Sigmoid colon (tissue), 7 donors: ENCODE data around the gene HOMER2. TPM values are rescaled to one million over a fixed set of nuclear protein-coding genes. Genes with fewer than 3 reads are reported as not detected.

Source experiments
- DNase-seq: peaks from one replicate; pipeline ENCODE4 v3.0.0-alpha.2; 2019
- H3K27ac ChIP-seq, 4 donors: fragments of 200-600 bp; sonication (generic); one replicate each; pipeline ENCODE4 v1.5.1; 2016 to 2019; ENCODE audit warnings: mild to moderate bottlenecking in 1 of 4
- H3K27me3 ChIP-seq, 3 donors: fragments of 200-600 bp; sonication (generic); one replicate each; pipeline ENCODE4 v1.5.1; 2019; ENCODE audit warnings: mild to moderate bottlenecking in 1 of 3
- H3K36me3 ChIP-seq, 4 donors: fragments of 200-600 bp; sonication (generic); one replicate each; pipeline ENCODE4 v1.5.1; 2016 to 2019
- H3K4me1 ChIP-seq, 4 donors: fragments of 200-600 bp; sonication (generic); one replicate each; pipeline ENCODE4 v1.5.1; 2017 to 2019
- H3K4me3 ChIP-seq, 4 donors: fragments of 200-600 bp; sonication (generic); one replicate each; pipeline ENCODE4 v1.5.1; 2017 to 2019; ENCODE audit warnings: mild to moderate bottlenecking in 2 of 4, moderate library complexity in 1 of 4
- H3K9me3 ChIP-seq, 4 donors: fragments of 200-600 bp in 3 of 4; sonication (generic) in 3 of 4; one replicate each; pipeline versions ENCODE4 v1.5.1 to v1.6.1; 2013 to 2019
- CTCF ChIP-seq, 4 experiments: fragments of 450-650 bp in 3 of 4; fragments of 200-600 bp in 1 of 4; IDR thresholded peaks; one replicate each; pipeline ENCODE4 v1.5.1; 2016 to 2019; ENCODE audit warnings: antibody characterized with exemption in 4 of 4, mild to moderate bottlenecking in 3 of 4, moderate library complexity in 2 of 4
- EP300 ChIP-seq, 4 donors: sonication (generic); formaldehyde crosslinking; IDR thresholded peaks; one replicate each; pipeline ENCODE4 v1.6.1; 2017; ENCODE audit warnings: antibody characterized with exemption in 4 of 4
- POLR2A ChIP-seq, 2 donors: fragments of 450-650 bp; IDR thresholded peaks; one replicate each; pipeline ENCODE4 v1.6.1; 2016; ENCODE audit warnings: antibody characterized with exemption in 2 of 2, mild to moderate bottlenecking in 2 of 2, moderate library complexity in 2 of 2
- POLR2AphosphoS5 ChIP-seq, 4 donors: sonication (generic); formaldehyde crosslinking; IDR thresholded peaks; one replicate each; pipeline ENCODE4 v1.6.1; 2017; ENCODE audit warnings: antibody characterized with exemption in 4 of 4
- WGBS, 2 donors: extraction: QIAGEN DNeasy Blood & Tissue Kit; methylation state at CpG; one replicate each; pipeline ENCODE4 v1.1.7; 2013; 5-methylcytosine and 5-hydroxymethylcytosine counted together
- intact Hi-C: fragments of 100-400 bp; cut with DNase I; formaldehyde crosslinking; loops from one replicate; pipeline ENCODE4 v1.15.1; 2023
- polyA plus RNA-seq, 3 donors: library from polyadenylated mRNA; stranded (reverse); fragments of 200-250 nt; gene quantifications; one replicate each; pipeline ENCODE4 v1.2.3, GENCODE V29; 2013
- total RNA-seq, 4 donors: library from RNA; depleted of rRNA; stranded (reverse); fragments of >200 nt; gene quantifications; one replicate each; pipeline ENCODE4 v1.1.0, GENCODE V29; 2016
- donor health status: healthy with polysubstance abuse.
- donor health status: Bipolar disorder and iron deficiency.
- donor health status: healthy.

The HOMER2 gene
- total and polyA plus RNA-seq, 7 donors, result under 0.01 to 16.8 (median 7.1) TPM

- DNase-seq, result no peak
- Histone ChIP-seq H3K27me3 (no peaks in the 10 kb centered on the region), H3K4me1 (no peaks in the 10 kb centered on the region), H3K4me3 (no peak overlapping the region), H3K36me3 (no peaks in the 10 kb centered on the region), H3K27ac (no peak overlapping the region), H3K9me3 (no peaks in the 10 kb centered on the region)
- TF ChIP-seq POLR2AphosphoS5 (IDR thresholded peaks at IDR 0.05) (no peak), EP300 (IDR thresholded peaks at IDR 0.05) (no peak), POLR2A (IDR thresholded peaks at IDR 0.05) (no peak)
- WGBS, 2 donors, result 93 to 94% methylated on average over 7 of the region's 7 CpGs
- intact Hi-C loops, result no loop called here
Observed at GRCh38 chr15:82963471-82964341, 11.2 kb upstream of the HOMER2 start.

GRCh38 chr15:82960766-82961165, 8.2 kb upstream of the HOMER2 start:
- Histone ChIP-seq H3K27me3 (no peaks in the 10 kb centered on the region), H3K27ac (no peak overlapping the region), H3K9me3 (no peaks in the 10 kb centered on the region), H3K4me1 (no peaks in the 10 kb centered on the region), H3K4me3 (no peak overlapping the region), H3K36me3 (no peaks in the 10 kb centered on the region)
- TF ChIP-seq CTCF (IDR thresholded peaks at IDR 0.05) (no peak), POLR2AphosphoS5 (IDR thresholded peaks at IDR 0.05) (no peak), POLR2A (IDR thresholded peaks at IDR 0.05) (no peak), EP300 (IDR thresholded peaks at IDR 0.05) (no peak)
- intact Hi-C loops, result no loop called here
- 91 to 94% methylated on average over 3 of the region's 3 CpGs for WGBS, 2 donors
- DNase-seq, result no peak

GRCh38 chr15:82959423-82959822, 6.9 kb upstream of the HOMER2 start:
- H3K27me3 ChIP-seq, result no peaks in the 10 kb centered on the region
- no peaks in the 10 kb centered on the region for H3K9me3 ChIP-seq
- DNase-seq, result no peak
- H3K27ac ChIP-seq, result no peak overlapping the region
- no peaks in the 10 kb centered on the region for H3K4me1 ChIP-seq
- 97 to 98% methylated on average over 5 of the region's 5 CpGs for WGBS, 2 donors
- TF ChIP-seq POLR2A (IDR thresholded peaks at IDR 0.05), result no peak
- TF ChIP-seq CTCF (IDR thresholded peaks at IDR 0.05), result no peak
- no peak for TF ChIP-seq POLR2AphosphoS5 (IDR thresholded peaks at IDR 0.05)
- no peak for TF ChIP-seq EP300 (IDR thresholded peaks at IDR 0.05)
- no peak overlapping the region for H3K4me3 ChIP-seq
- no peaks in the 10 kb centered on the region for H3K36me3 ChIP-seq
- intact Hi-C loops, result no loop called here

- intact Hi-C loops, result no loop called here
- Histone ChIP-seq H3K27me3 (no peaks in the 10 kb centered on the region), H3K4me3 (no peak overlapping the region), H3K27ac (no peak overlapping the region), H3K9me3 (no peaks in the 10 kb centered on the region), H3K36me3 (no peaks in the 10 kb centered on the region), H3K4me1 (no peaks in the 10 kb centered on the region)
- TF ChIP-seq CTCF (IDR thresholded peaks at IDR 0.05), result no peak
- no peak for TF ChIP-seq POLR2AphosphoS5 (IDR thresholded peaks at IDR 0.05)
- TF ChIP-seq EP300 (IDR thresholded peaks at IDR 0.05), result no peak
- no peak for TF ChIP-seq POLR2A (IDR thresholded peaks at IDR 0.05)
- no peak for DNase-seq
- 30 to 57% methylated on average over 1 of the region's 1 CpG for WGBS, 2 donors
Observed at GRCh38 chr15:82958638-82959037, 6.1 kb upstream of the HOMER2 start.

GRCh38 chr15:82951472-82952157, 905 bp downstream of the HOMER2 start:
- intact Hi-C loops, result loop anchor here (5.0 kb wide), 1 partner anchor 54 kb away; no protein-coding TSS in a partner anchor
- Histone ChIP-seq H3K4me3 (peak overlapping the region; percentile 40 to 79 (median 66)), H3K9me3 (no peaks in the 10 kb centered on the region), H3K27me3 (no peaks in the 10 kb centered on the region), H3K4me1 (peaks cover 0 to 16% (median 10%) of the 10 kb centered on the region in 4 donors), H3K36me3 (no peaks in the 10 kb centered on the region), H3K27ac (peak overlapping the region; percentile 20 to 72 (median 50))
- no peak for DNase-seq
- WGBS, 2 donors, result 43 to 58% methylated on average over 13 of the region's 13 CpGs
- no peak for TF ChIP-seq EP300 (IDR thresholded peaks at IDR 0.05)
- TF ChIP-seq POLR2AphosphoS5 (IDR thresholded peaks at IDR 0.05), result no peak
- no peak for TF ChIP-seq CTCF (IDR thresholded peaks at IDR 0.05)
- TF ChIP-seq POLR2A (IDR thresholded peaks at IDR 0.05), result no peak
